Stimulated activated memory B cell treated with anti-CD40 and anti-IgM and Interleukin-4, amounts not matched to agents 10 μg/mL and 1 μg/mL and 100 μg/mL, for 72 hours (primary cell): ENCODE data around the gene EVX2.

Experiments
- ATAC-seq: fragments of 150-1000 bp; cut with Tn5 transposase; 2 replicates; pipeline ENCODE4 v1.10.0; 2021
- H3K27ac Mint-ChIP-seq: one replicate; pipeline ENCODE4 v1.8.0; 2022; ENCODE audit warnings: mild to moderate bottlenecking, mixed read lengths
- H3K27me3 Mint-ChIP-seq: one replicate; pipeline ENCODE4 v1.8.0; 2022; ENCODE audit warnings: mixed read lengths
- H3K36me3 Mint-ChIP-seq: one replicate; pipeline ENCODE4 v1.8.0; 2022; ENCODE audit warnings: mixed read lengths
- H3K4me1 Mint-ChIP-seq: one replicate; pipeline ENCODE4 v1.8.0; 2022; ENCODE audit warnings: mixed read lengths
- H3K4me3 Mint-ChIP-seq: one replicate; pipeline ENCODE4 v1.8.0; 2022; ENCODE audit warnings: mild to moderate bottlenecking, moderate library complexity, mixed read lengths
- H3K9me3 Mint-ChIP-seq: one replicate; pipeline ENCODE4 v1.8.0; 2022; ENCODE audit warnings: mixed read lengths

EVX2 gene

GRCh38 chr2:176114930-176115625 lies 31.3 kb upstream of the EVX2 start:
- peaks cover 91% of the 10 kb centered on the region for H3K27me3 Mint-ChIP-seq
- H3K9me3 Mint-ChIP-seq: no peaks in the 10 kb centered on the region
- no peaks in the 10 kb centered on the region for H3K36me3 Mint-ChIP-seq
- no peak overlapping the region for H3K4me3 Mint-ChIP-seq
- peaks cover 11% of the 10 kb centered on the region for H3K4me1 Mint-ChIP-seq
- no peak overlapping the region for H3K27ac Mint-ChIP-seq
- no peak for ATAC-seq

- no peak for ATAC-seq
- no peak overlapping the region for H3K27ac Mint-ChIP-seq
- no peaks in the 10 kb centered on the region for H3K36me3 Mint-ChIP-seq
- H3K4me3 Mint-ChIP-seq: no peak overlapping the region
- H3K4me1 Mint-ChIP-seq: peaks cover 11% of the 10 kb centered on the region
- no peaks in the 10 kb centered on the region for H3K9me3 Mint-ChIP-seq
- H3K27me3 Mint-ChIP-seq: peaks cover 89% of the 10 kb centered on the region
These were observed 30.6 kb upstream of the EVX2 start for GRCh38 chr2:176114120-176114929.

GRCh38 chr2:176112375-176113302 lies 28.9 kb upstream of the EVX2 start:
- Mint-ChIP-seq H3K9me3 (no peaks in the 10 kb centered on the region), H3K27me3 (peaks cover 80% of the 10 kb centered on the region), H3K36me3 (no peaks in the 10 kb centered on the region), H3K4me1 (peaks cover 5% of the 10 kb centered on the region), H3K4me3 (no peak overlapping the region), H3K27ac (no peak overlapping the region)
- ATAC-seq: no peak

- H3K36me3 Mint-ChIP-seq: no peaks in the 10 kb centered on the region
- H3K9me3 Mint-ChIP-seq: no peaks in the 10 kb centered on the region
- no peak overlapping the region for H3K4me3 Mint-ChIP-seq
- no peak overlapping the region for H3K27ac Mint-ChIP-seq
- no peak for ATAC-seq
- peaks cover 73% of the 10 kb centered on the region for H3K27me3 Mint-ChIP-seq
- H3K4me1 Mint-ChIP-seq: peaks cover 5% of the 10 kb centered on the region
These were observed 28.1 kb upstream of the EVX2 start for GRCh38 chr2:176111846-176112374.

GRCh38 chr2:176111309-176111663 lies 27.5 kb upstream of the EVX2 start:
- peaks cover 7% of the 10 kb centered on the region for H3K4me1 Mint-ChIP-seq
- no peak overlapping the region for H3K27ac Mint-ChIP-seq
- H3K4me3 Mint-ChIP-seq: no peak overlapping the region

GRCh38 chr2:176110415-176111308 lies 26.9 kb upstream of the EVX2 start:
- no peak overlapping the region for H3K27ac Mint-ChIP-seq
- no peak overlapping the region for H3K4me3 Mint-ChIP-seq
- no peak for ATAC-seq
- peaks cover 4% of the 10 kb centered on the region for H3K9me3 Mint-ChIP-seq
- H3K4me1 Mint-ChIP-seq: peaks cover 12% of the 10 kb centered on the region
- H3K36me3 Mint-ChIP-seq: no peaks in the 10 kb centered on the region
- peaks cover 72% of the 10 kb centered on the region for H3K27me3 Mint-ChIP-seq

More at GRCh38 chr2:176111309-176111663, 27.5 kb upstream of the EVX2 start:
- peaks cover 1% of the 10 kb centered on the region for H3K9me3 Mint-ChIP-seq
- ATAC-seq: no peak
- peaks cover 72% of the 10 kb centered on the region for H3K27me3 Mint-ChIP-seq
- no peaks in the 10 kb centered on the region for H3K36me3 Mint-ChIP-seq

GRCh38 chr2:176109946-176110345 lies 26.2 kb upstream of the EVX2 start:
- peaks cover 12% of the 10 kb centered on the region for H3K4me1 Mint-ChIP-seq
- H3K4me3 Mint-ChIP-seq: no peak overlapping the region
- ATAC-seq: no peak
- no peaks in the 10 kb centered on the region for H3K36me3 Mint-ChIP-seq
- H3K9me3 Mint-ChIP-seq: peaks cover 4% of the 10 kb centered on the region
- H3K27me3 Mint-ChIP-seq: peaks cover 75% of the 10 kb centered on the region
- no peak overlapping the region for H3K27ac Mint-ChIP-seq

- ATAC-seq: no peak
- Mint-ChIP-seq H3K4me3 (no peak overlapping the region), H3K27me3 (peaks cover 75% of the 10 kb centered on the region), H3K4me1 (peaks cover 12% of the 10 kb centered on the region), H3K27ac (no peak overlapping the region), H3K36me3 (no peaks in the 10 kb centered on the region), H3K9me3 (peaks cover 4% of the 10 kb centered on the region)
These were observed 25.6 kb upstream of the EVX2 start for GRCh38 chr2:176109192-176109901.

- Mint-ChIP-seq H3K27me3 (peaks cover 77% of the 10 kb centered on the region), H3K36me3 (no peaks in the 10 kb centered on the region), H3K4me3 (no peak overlapping the region), H3K9me3 (peaks cover 4% of the 10 kb centered on the region), H3K27ac (no peak overlapping the region), H3K4me1 (peaks cover 12% of the 10 kb centered on the region)
- no peak for ATAC-seq
These were observed 24.0 kb upstream of the EVX2 start for GRCh38 chr2:176107731-176108181.

- no peak for ATAC-seq
- peaks cover 4% of the 10 kb centered on the region for H3K9me3 Mint-ChIP-seq
- peak within 1 kb of the TSS; percentile 5 for H3K4me3 Mint-ChIP-seq
- H3K27ac Mint-ChIP-seq: no peak within 1 kb of the TSS
- H3K4me1 Mint-ChIP-seq: peaks cover 12% of the 10 kb centered on the region
- H3K36me3 Mint-ChIP-seq: no peaks in the 10 kb centered on the region
- peaks cover 77% of the 10 kb centered on the region for H3K27me3 Mint-ChIP-seq
These were observed 23.1 kb upstream of the EVX2 start, which contains the start of gene HOXD11 for GRCh38 chr2:176106581-176107539. Gene HOXD11 (plus strand): TSS chr2:176107280. CDS start chr2:176107356, 76 bp downstream.

- no peak overlapping the region for H3K27ac Mint-ChIP-seq
These were observed 22.2 kb upstream of the EVX2 start for GRCh38 chr2:176105730-176106580.

More at GRCh38 chr2:176105730-176106580, 22.2 kb upstream of the EVX2 start:
- Mint-ChIP-seq H3K4me1 (peaks cover 8% of the 10 kb centered on the region), H3K36me3 (no peaks in the 10 kb centered on the region), H3K27me3 (peaks cover 77% of the 10 kb centered on the region), H3K9me3 (peaks cover 4% of the 10 kb centered on the region), H3K4me3 (peak overlapping the region; percentile 5)
- ATAC-seq: no peak
